Keratinocyte (primary cell): ENCODE results near the gene TNFAIP8. TPM values are rescaled to one million over a fixed set of nuclear protein-coding genes. Genes with fewer than 3 reads are reported as not detected.
"Not testable (repeated sequence)": the region's sequence is repeated elsewhere in the genome, so short reads cannot be mapped to it uniquely, and the experiment has no call there.

Source experiments
- DNase-seq: peaks from one replicate; pipeline ENCODE4 v3.0.0-alpha.2; 2011; ENCODE audit warnings: low read depth, missing footprints, low spot score
- FAIRE-seq: peaks from 2 replicates; lab custom pipeline; 2011; peaks lifted over from hg19 to GRCh38; lab: Jason Lieb, UNC
- H2AFZ ChIP-seq: 2 replicates; pipeline ENCODE4 v1.6.0; 2012; ENCODE audit warnings: low read length, control low read depth, inconsistent platforms; ENCODE audit not compliant: control insufficient read depth
- H3K27ac ChIP-seq: 2 replicates; pipeline ENCODE4 v1.5.1; 2011; ENCODE audit warnings: low read length; ENCODE audit not compliant: control insufficient read depth, insufficient read depth
- H3K27me3 ChIP-seq: 3 replicates; pipeline ENCODE4 v1.6.0; 2011; ENCODE audit warnings: low read length; ENCODE audit not compliant: control insufficient read depth, insufficient read depth; ENCODE audit errors: extremely low read depth
- H3K36me3 ChIP-seq, 2 experiments: 2 replicates in 1 of 2; 3 replicates in 1 of 2; pipeline ENCODE4 v1.5.1; 2011; ENCODE audit warnings: low read length in 2 of 2, mild to moderate bottlenecking in 1 of 2; ENCODE audit not compliant: control insufficient read depth in 2 of 2, insufficient read depth in 2 of 2; ENCODE audit errors: extremely low read depth in 1 of 2
- H3K4me1 ChIP-seq: 3 replicates; pipeline ENCODE4 v1.5.1; 2011; ENCODE audit warnings: low read length; ENCODE audit not compliant: control insufficient read depth, insufficient read depth; ENCODE audit errors: extremely low read depth
- H3K4me2 ChIP-seq: 3 replicates; pipeline ENCODE4 v1.6.0; 2011; ENCODE audit warnings: low read depth, low read length; ENCODE audit not compliant: control insufficient read depth, insufficient read depth; ENCODE audit errors: extremely low read depth
- H3K4me3 ChIP-seq, 3 experiments: fragments of 200-600 bp in 1 of 3; sonication (generic) in 1 of 3; 2 replicates in 2 of 3; 3 replicates in 1 of 3; pipeline ENCODE4 v1.5.1; 2011 to 2016; ENCODE audit warnings: low read length in 3 of 3, mild to moderate bottlenecking in 3 of 3, control low read depth in 2 of 3, inconsistent platforms in 1 of 3, low read depth in 1 of 3, mixed read lengths in 1 of 3, mixed run types in 1 of 3, moderate library complexity in 1 of 3; ENCODE audit not compliant: control insufficient read depth in 2 of 3, insufficient read depth in 2 of 3; ENCODE audit errors: extremely low read depth in 1 of 3
- H3K79me2 ChIP-seq: 2 replicates; pipeline ENCODE4 v1.6.0; 2012; ENCODE audit warnings: low read length; ENCODE audit not compliant: control insufficient read depth, insufficient read depth
- H3K9ac ChIP-seq: 3 replicates; pipeline ENCODE4 v1.6.0; 2011; ENCODE audit warnings: low read length; ENCODE audit not compliant: control insufficient read depth, insufficient read depth; ENCODE audit errors: extremely low read depth
- H3K9me1 ChIP-seq: 3 replicates; pipeline ENCODE4 v1.6.0; 2011; ENCODE audit warnings: low read length; ENCODE audit not compliant: control insufficient read depth, insufficient read depth; ENCODE audit errors: extremely low read depth
- H3K9me3 ChIP-seq: 2 replicates; pipeline ENCODE4 v1.5.1; 2012; ENCODE audit warnings: low read depth, low read length; ENCODE audit not compliant: control insufficient read depth
- H4K20me1 ChIP-seq: 3 replicates; pipeline ENCODE4 v1.6.0; 2011; ENCODE audit warnings: low read length; ENCODE audit not compliant: control insufficient read depth, insufficient read depth; ENCODE audit errors: extremely low read depth
- CTCF ChIP-seq, 3 experiments: IDR thresholded peaks in 1 of 3; conservative IDR thresholded peaks in 1 of 3; optimal IDR thresholded peaks in 1 of 3; 2 replicates in 2 of 3; 3 replicates in 1 of 3; pipeline versions ENCODE3 to v1.5.1; 2011; ENCODE audit warnings: low read length in 3 of 3, mild to moderate bottlenecking in 3 of 3, moderate library complexity in 2 of 3, control low read depth in 1 of 3, inconsistent platforms in 1 of 3; ENCODE audit not compliant: insufficient read depth in 2 of 3; ENCODE audit errors: extremely low read depth in 1 of 3
- EZH2 ChIP-seq: IDR thresholded peaks from one replicate; pipeline ENCODE4 v1.6.1; 2012; ENCODE audit warnings: inconsistent platforms, mild to moderate bottlenecking, low read length, moderate library complexity
- dilution Hi-C: fragments of 300-500 bp; cut with MboI; formaldehyde crosslinking; loops from one replicate; pipeline ENCODE4 v1.7.0; 2020; ENCODE audit warnings: low sequenced_read_pairs; ENCODE audit not compliant: extremely low pct_ligation_motif_present
- polyA plus RNA-seq, 5 experiments: library from polyadenylated mRNA; depleted of rRNA in 3 of 5; stranded (reverse) in 3 of 5; stranded (forward) in 1 of 5; unstranded in 1 of 5; fragments of >200 nt; gene quantifications; 1 replicate in 1 of 5; 2 replicates in 3 of 5; 3 replicates in 1 of 5; pipeline versions ENCODE4 v1.2.1 to v1.2.3, GENCODE V29; 2011 to 2012; ENCODE audit warnings: missing spikeins in 2 of 5, low read depth in 1 of 5, low replicate concordance in 1 of 5

TNFAIP8 gene
- polyA plus RNA-seq, 1 donor (not counting 4 experiments of a cell fraction or from before 2014, with no cell fraction given) = 20.8 TPM

GRCh38 chr5:119420169-119420568 is 64.3 kb downstream of the TNFAIP8 start:
- H4K20me1 ChIP-seq = no peaks in the 10 kb centered on the region
- peaks cover 18% of the 10 kb centered on the region for H3K4me1 ChIP-seq
- no peaks in the 10 kb centered on the region for H3K9me3 ChIP-seq
- no peak for DNase-seq
- H2AFZ ChIP-seq = no peak overlapping the region
- H3K4me3 ChIP-seq = no peak overlapping the region
- H3K9ac ChIP-seq = no peak overlapping the region
- H3K27ac ChIP-seq = no peak overlapping the region
- H3K4me2 ChIP-seq = no peak overlapping the region
- no peaks in the 10 kb centered on the region for H3K27me3 ChIP-seq
- no peaks in the 10 kb centered on the region for H3K79me2 ChIP-seq
- H3K36me3 ChIP-seq = no peaks in the 10 kb centered on the region
- dilution Hi-C loops = no loop called here
- TF ChIP-seq EZH2 = no peak
- TF ChIP-seq CTCF (optimal IDR thresholded peaks at IDR 0.05 in 1 of 3, IDR thresholded peaks at IDR 0.05 in 1 of 3, conservative IDR thresholded peaks at IDR 0.05 in 1 of 3; ENCODE audit: extremely low read depth in 1 of 3, insufficient read depth in 2 of 3, low read length in 3 of 3) = no peak
- FAIRE-seq = no peak
- no peaks in the 10 kb centered on the region for H3K9me1 ChIP-seq

- no peak overlapping the region for H3K4me2 ChIP-seq
- H3K9me1 ChIP-seq = no peaks in the 10 kb centered on the region
- FAIRE-seq = no peak
- dilution Hi-C loops = no loop called here
- no peak overlapping the region for H3K9ac ChIP-seq
- TF ChIP-seq EZH2 = no peak
- no peaks in the 10 kb centered on the region for H3K36me3 ChIP-seq
- H4K20me1 ChIP-seq = no peaks in the 10 kb centered on the region
- DNase-seq = no peak
- H3K27me3 ChIP-seq = no peaks in the 10 kb centered on the region
- peaks cover 5% of the 10 kb centered on the region for H3K4me1 ChIP-seq
- no peaks in the 10 kb centered on the region for H3K79me2 ChIP-seq
- H3K27ac ChIP-seq = no peak overlapping the region
- H3K4me3 ChIP-seq = no peak overlapping the region
- no peak overlapping the region for H2AFZ ChIP-seq
- H3K9me3 ChIP-seq = no peaks in the 10 kb centered on the region
These were observed 70.2 kb downstream of the TNFAIP8 start for GRCh38 chr5:119426057-119426456.

- FAIRE-seq = no peak
- Histone ChIP-seq H3K36me3 (no peaks in the 10 kb centered on the region), H3K79me2 (no peaks in the 10 kb centered on the region), H3K27ac (no peak overlapping the region), H3K9me1 (no peaks in the 10 kb centered on the region), H3K9me3 (no peaks in the 10 kb centered on the region), H3K27me3 (no peaks in the 10 kb centered on the region), H2AFZ (no peak overlapping the region), H4K20me1 (no peaks in the 10 kb centered on the region), H3K9ac (no peak overlapping the region), H3K4me2 (no peak overlapping the region), H3K4me3 (no peak overlapping the region), H3K4me1 (peaks cover 5% of the 10 kb centered on the region)
- DNase-seq = no peak
- TF ChIP-seq EZH2 (no peak), CTCF (optimal IDR thresholded peaks at IDR 0.05 in 1 of 3, IDR thresholded peaks at IDR 0.05 in 1 of 3, conservative IDR thresholded peaks at IDR 0.05 in 1 of 3; ENCODE audit: extremely low read depth in 1 of 3, insufficient read depth in 2 of 3, low read length in 3 of 3) (no peak)
- dilution Hi-C loops = no loop called here
These were observed 71.2 kb downstream of the TNFAIP8 start for GRCh38 chr5:119427060-119427459.

GRCh38 chr5:119427596-119427995 is 71.8 kb downstream of the TNFAIP8 start:
- DNase-seq, H3K9me1 ChIP-seq, H3K27ac ChIP-seq, H3K4me2 ChIP-seq, H3K4me1 ChIP-seq, dilution Hi-C loops, H3K9ac ChIP-seq, H3K79me2 ChIP-seq, FAIRE-seq, H3K4me3 ChIP-seq, H4K20me1 ChIP-seq, H3K9me3 ChIP-seq, H3K36me3 ChIP-seq, H3K27me3 ChIP-seq, H2AFZ ChIP-seq: not testable (repeated sequence)
